HepG2 (cell line): Measurements from ENCODE around the gene MSI2. TPM values are rescaled to one million over a fixed set of nuclear protein-coding genes. Genes with fewer than 3 reads are reported as not detected.

Source experiments
- ARNTL ChIP-seq: sonication (generic); formaldehyde crosslinking; IDR thresholded peaks from 2 replicates; pipeline ENCODE4 v1.4.0; 2020; ENCODE audit warnings: mild to moderate bottlenecking, missing genetic modification reagents
- DPF2 ChIP-seq: sonication (generic); formaldehyde crosslinking; IDR thresholded peaks from 2 replicates; pipeline ENCODE4 v1.4.0; 2020; ENCODE audit warnings: mild to moderate bottlenecking, low read depth, missing genetic modification reagents, borderline replicate concordance
- FOSL1 ChIP-seq: sonication (generic); formaldehyde crosslinking; IDR thresholded peaks from 2 replicates; pipeline ENCODE4 v1.9.0; 2021; ENCODE audit warnings: missing genetic modification reagents, borderline replicate concordance
- GATAD2A ChIP-seq: IDR thresholded peaks from 2 replicates; pipeline ENCODE4 v1.6.1; 2016
- HOXA5 ChIP-seq: sonication (generic); formaldehyde crosslinking; IDR thresholded peaks from 2 replicates; pipeline ENCODE4 v1.4.0; 2020; ENCODE audit warnings: missing genetic modification reagents
- PLSCR1 ChIP-seq: sonication (generic); formaldehyde crosslinking; IDR thresholded peaks from 2 replicates; pipeline ENCODE4 v1.5.0; 2020; ENCODE audit warnings: missing genetic modification reagents, mild to moderate bottlenecking, borderline replicate concordance
- RAD21 ChIP-seq: fragments of 450-650 bp; formaldehyde crosslinking; IDR thresholded peaks from 2 replicates; pipeline ENCODE4 v1.5.0; 2020; ENCODE audit warnings: mild to moderate bottlenecking
- RFX1 ChIP-seq: fragments of 450-650 bp; IDR thresholded peaks from 2 replicates; pipeline ENCODE4 v1.6.1; 2017
- RFXAP ChIP-seq: sonication (generic); formaldehyde crosslinking; IDR thresholded peaks from 2 replicates; pipeline ENCODE4 v1.4.0; 2020; ENCODE audit warnings: missing genetic modification reagents, borderline replicate concordance
- SNAPC2 ChIP-seq: sonication (generic); formaldehyde crosslinking; IDR thresholded peaks from 2 replicates; pipeline ENCODE4 v1.8.1; 2022; ENCODE audit warnings: mild to moderate bottlenecking, missing genetic modification reagents
- SUZ12 ChIP-seq: fragments of 150-350 bp; IDR thresholded peaks from 2 replicates; pipeline ENCODE4 v1.6.1; 2014; ENCODE audit warnings: low read depth, low read length
- TBX2 ChIP-seq: sonication (generic); formaldehyde crosslinking; IDR thresholded peaks from 2 replicates; pipeline ENCODE4 v1.5.0; 2020; ENCODE audit warnings: missing genetic modification reagents, mild to moderate bottlenecking, borderline replicate concordance
- ZBTB10 ChIP-seq: sonication (generic); formaldehyde crosslinking; IDR thresholded peaks from 2 replicates; pipeline ENCODE4 v1.4.0; 2020; ENCODE audit warnings: missing genetic modification reagents, borderline replicate concordance
- ZBTB46 ChIP-seq: sonication (generic); formaldehyde crosslinking; IDR thresholded peaks from 2 replicates; pipeline ENCODE4 v1.4.0; 2020; ENCODE audit warnings: mild to moderate bottlenecking, missing genetic modification reagents, borderline replicate concordance
- ZFP62 ChIP-seq: sonication (generic); formaldehyde crosslinking; IDR thresholded peaks from 2 replicates; pipeline ENCODE4 v1.4.0; 2020; ENCODE audit warnings: missing genetic modification reagents
- ZNF121 ChIP-seq: sonication (generic); formaldehyde crosslinking; IDR thresholded peaks from 2 replicates; pipeline ENCODE4 v1.5.0; 2020; ENCODE audit warnings: mild to moderate bottlenecking, missing genetic modification reagents
- ZNF234 ChIP-seq: sonication (generic); formaldehyde crosslinking; conservative IDR thresholded peaks from 2 replicates; pipeline ENCODE4 v1.5.1; 2020; ENCODE audit warnings: mild to moderate bottlenecking, missing genetic modification reagents
- ZNF317 ChIP-seq: sonication (generic); formaldehyde crosslinking; IDR thresholded peaks from 2 replicates; pipeline ENCODE4 v1.5.0; 2020; ENCODE audit warnings: mild to moderate bottlenecking, missing genetic modification reagents
- ZNF329 ChIP-seq: sonication (generic); formaldehyde crosslinking; IDR thresholded peaks from 2 replicates; pipeline ENCODE4 v1.9.0; 2021; ENCODE audit warnings: low read depth, mild to moderate bottlenecking, missing genetic modification reagents
- ZNF432 ChIP-seq: sonication (generic); formaldehyde crosslinking; IDR thresholded peaks from 2 replicates; pipeline ENCODE4 v1.5.0; 2020; ENCODE audit warnings: missing genetic modification reagents, mild to moderate bottlenecking, borderline replicate concordance
- ZNF652 ChIP-seq: IDR thresholded peaks from 2 replicates; pipeline ENCODE4 v1.6.1; 2016; ENCODE audit warnings: low read depth, borderline replicate concordance
- polyA plus RNA-seq, 8 experiments: library from polyadenylated mRNA; depleted of rRNA in 3 of 8; stranded (reverse) in 7 of 8; unstranded in 1 of 8; fragments of >200 nt; fragmentation: Illumina TruSeq in 4 of 8; extraction: Trizol in 4 of 8; gene quantifications; 2 replicates each; pipeline versions ENCODE4 v1.2.1 to v1.2.3, GENCODE V29; 2011 to 2016; ENCODE audit warnings: low read depth in 4 of 8, missing spikeins in 1 of 8, mixed read lengths in 1 of 8; ENCODE audit not compliant: insufficient read depth in 1 of 8
- total RNA-seq, 5 experiments: library from RNA; depleted of rRNA; stranded (reverse); fragments of >200 nt; fragmentation: Illumina TruSeq; extraction: Trizol; gene quantifications; 2 replicates each; pipeline ENCODE4 v1.2.3, GENCODE V29; 2016; ENCODE audit warnings: low read depth in 1 of 5
- TF ChIP-seq, protein P1 (sequence below): sonication (generic); formaldehyde crosslinking; conservative IDR thresholded peaks from 2 replicates; pipeline ENCODE4 v1.8.0; 2022; ENCODE audit warnings: mild to moderate bottlenecking, moderate library complexity, missing genetic modification reagents
- TF ChIP-seq, protein P2 (sequence below): IDR thresholded peaks from 2 replicates; pipeline ENCODE4 v1.6.1; 2016; ENCODE audit warnings: low read depth, borderline replicate concordance

MSI2 gene
- total and polyA plus RNA-seq, 2 of the 13 experiments (the other 11 are each of a cell fraction or from before 2014, with no cell fraction given) = 77.5 to 78.4 TPM

GRCh38 chr17:57577751-57578607 lies 321.7 kb downstream of the MSI2 start (continued):
- TF ChIP-seq PLSCR1 (CRISPR knock-in tag) (no peak), DPF2 (CRISPR knock-in tag) (peak; percentile 78), SUZ12 (no peak), TBX2 (CRISPR knock-in tag) (peak; percentile 88), ZFP62 (CRISPR knock-in tag) (no peak), RFXAP (no peak), ZNF234 (no peak), FOSL1 (no peak), GATAD2A (CRISPR knock-in tag) (peak; percentile 99), RAD21 (CRISPR knock-in tag) (no peak), SNAPC2 (CRISPR knock-in tag) (no peak), ZBTB46 (no peak), ZNF121 (CRISPR knock-in tag) (peak; percentile 72), ZNF317 (CRISPR knock-in tag) (peak; percentile 87), ARNTL (CRISPR knock-in tag) (peak; percentile 28; the same call in 1 of the 2 replicates), ZBTB10 (CRISPR knock-in tag) (no peak), ZNF652 (CRISPR knock-in tag) (no peak), RFX1 (no peak), HOXA5 (CRISPR knock-in tag) (no peak; the same call in 1 of the 2 replicates), ZNF432 (CRISPR knock-in tag) (no peak), ZNF329 (CRISPR knock-in tag) (no peak)
- TF ChIP-seq, protein P1, sequence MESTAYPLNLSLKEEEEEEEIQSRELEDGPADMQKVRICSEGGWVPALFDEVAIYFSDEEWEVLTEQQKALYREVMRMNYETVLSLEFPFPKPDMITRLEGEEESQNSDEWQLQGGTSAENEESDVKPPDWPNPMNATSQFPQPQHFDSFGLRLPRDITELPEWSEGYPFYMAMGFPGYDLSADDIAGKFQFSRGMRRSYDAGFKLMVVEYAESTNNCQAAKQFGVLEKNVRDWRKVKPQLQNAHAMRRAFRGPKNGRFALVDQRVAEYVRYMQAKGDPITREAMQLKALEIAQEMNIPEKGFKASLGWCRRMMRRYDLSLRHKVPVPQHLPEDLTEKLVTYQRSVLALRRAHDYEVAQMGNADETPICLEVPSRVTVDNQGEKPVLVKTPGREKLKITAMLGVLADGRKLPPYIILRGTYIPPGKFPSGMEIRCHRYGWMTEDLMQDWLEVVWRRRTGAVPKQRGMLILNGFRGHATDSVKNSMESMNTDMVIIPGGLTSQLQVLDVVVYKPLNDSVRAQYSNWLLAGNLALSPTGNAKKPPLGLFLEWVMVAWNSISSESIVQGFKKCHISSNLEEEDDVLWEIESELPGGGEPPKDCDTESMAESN (CRISPR knock-in tag) = peak; percentile 86
- TF ChIP-seq, protein P2, sequence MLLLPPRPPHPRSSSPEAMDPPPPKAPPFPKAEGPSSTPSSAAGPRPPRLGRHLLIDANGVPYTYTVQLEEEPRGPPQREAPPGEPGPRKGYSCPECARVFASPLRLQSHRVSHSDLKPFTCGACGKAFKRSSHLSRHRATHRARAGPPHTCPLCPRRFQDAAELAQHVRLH (CRISPR knock-in tag) = peak; percentile 94; the same call in 1 of the 2 replicates
